DND-41 (cell line): ENCODE measurements around the gene WDR47.

Experiments used
- CTCF ChIP-seq: IDR thresholded peaks from 2 replicates; pipeline ENCODE4 v1.5.1; 2012; ENCODE audit warnings: borderline replicate concordance, low read length, moderate library complexity, mild to moderate bottlenecking; ENCODE audit not compliant: poor library complexity, severe bottlenecking; ENCODE audit errors: extremely low read depth
- EZH2 ChIP-seq: IDR thresholded peaks from 3 replicates; pipeline ENCODE4 v1.6.1; 2012; ENCODE audit warnings: borderline replicate concordance, low read depth, mild to moderate bottlenecking, moderate library complexity, low read length, inconsistent platforms; ENCODE audit not compliant: severe bottlenecking

GRCh38 chr1:108947871-108948525 lies 93.9 kb downstream of the WDR47 start:
- TF ChIP-seq CTCF (no peak), EZH2 (no peak)
